Measurements from ENCODE around the gene PPM1L.

DNA sequence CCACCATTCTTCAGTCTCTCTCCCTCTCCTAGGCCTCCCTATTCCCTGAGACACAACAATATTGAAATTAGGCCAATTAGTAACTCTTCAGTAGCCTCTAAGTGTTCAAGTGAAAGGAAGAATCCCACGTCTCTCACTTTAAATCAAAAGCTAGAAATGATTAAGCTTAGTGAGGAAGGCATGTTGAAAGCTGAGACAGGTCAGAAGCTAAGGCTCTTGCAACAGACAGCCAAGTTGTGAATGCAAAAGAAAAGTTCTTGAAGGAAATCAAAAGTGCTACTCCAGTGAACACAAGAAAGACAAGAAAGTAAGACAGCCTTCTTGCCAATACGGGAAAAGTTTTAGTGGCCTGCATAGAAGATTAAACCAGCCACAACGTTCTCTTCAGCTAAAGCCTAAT lies 41.3 kb downstream of the PPM1L start:
- TF ChIP-seq EZH2 (IDR thresholded peaks at IDR 0.05; ENCODE audit: low read length), result no peak
- TF ChIP-seq, protein P1, sequence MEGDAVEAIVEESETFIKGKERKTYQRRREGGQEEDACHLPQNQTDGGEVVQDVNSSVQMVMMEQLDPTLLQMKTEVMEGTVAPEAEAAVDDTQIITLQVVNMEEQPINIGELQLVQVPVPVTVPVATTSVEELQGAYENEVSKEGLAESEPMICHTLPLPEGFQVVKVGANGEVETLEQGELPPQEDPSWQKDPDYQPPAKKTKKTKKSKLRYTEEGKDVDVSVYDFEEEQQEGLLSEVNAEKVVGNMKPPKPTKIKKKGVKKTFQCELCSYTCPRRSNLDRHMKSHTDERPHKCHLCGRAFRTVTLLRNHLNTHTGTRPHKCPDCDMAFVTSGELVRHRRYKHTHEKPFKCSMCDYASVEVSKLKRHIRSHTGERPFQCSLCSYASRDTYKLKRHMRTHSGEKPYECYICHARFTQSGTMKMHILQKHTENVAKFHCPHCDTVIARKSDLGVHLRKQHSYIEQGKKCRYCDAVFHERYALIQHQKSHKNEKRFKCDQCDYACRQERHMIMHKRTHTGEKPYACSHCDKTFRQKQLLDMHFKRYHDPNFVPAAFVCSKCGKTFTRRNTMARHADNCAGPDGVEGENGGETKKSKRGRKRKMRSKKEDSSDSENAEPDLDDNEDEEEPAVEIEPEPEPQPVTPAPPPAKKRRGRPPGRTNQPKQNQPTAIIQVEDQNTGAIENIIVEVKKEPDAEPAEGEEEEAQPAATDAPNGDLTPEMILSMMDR (optimal IDR thresholded peaks at IDR 0.05 in 1 of 3, IDR thresholded peaks at IDR 0.05 in 1 of 3, conservative IDR thresholded peaks at IDR 0.05 in 1 of 3; ENCODE audit: extremely low read depth in 1 of 3, insufficient read depth in 2 of 3, low read length in 3 of 3), result no peak

Data from keratinocyte (primary cell).